ENCODE data around the gene FHOD3.
"Not testable (repeated sequence)": the region's sequence is repeated elsewhere in the genome, so short reads cannot be mapped to it uniquely, and the experiment has no call there.

The FHOD3 gene

DNA sequence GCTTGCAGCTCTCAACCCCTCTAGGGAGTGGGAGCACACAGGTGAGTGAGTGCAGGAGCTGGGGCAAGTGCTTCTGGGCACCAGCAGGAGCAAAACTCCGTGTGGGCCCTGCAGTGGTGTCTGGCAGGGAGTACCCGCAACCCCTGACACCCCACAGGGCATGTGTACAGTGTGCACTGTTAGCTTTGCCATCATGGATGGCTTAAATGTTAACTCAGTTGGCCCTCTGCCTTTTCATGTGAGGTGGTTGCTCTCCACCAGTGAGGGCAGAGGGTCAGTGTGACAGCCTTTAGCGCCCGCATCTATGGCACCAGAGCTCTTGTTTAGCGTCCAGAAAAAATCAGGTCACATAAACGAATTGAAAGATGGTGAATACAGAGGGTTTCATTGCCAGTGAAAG, 438.6 kb downstream of the FHOD3 start:
- Mint-ChIP-seq H3K27ac (no peak overlapping the region), H3K4me1 (no peaks in the 10 kb centered on the region), H3K27me3 (peaks cover 7% of the 10 kb centered on the region), H3K4me3 (no peak overlapping the region), H3K9me3 (peaks cover 0 to 16% of the 10 kb centered on the region in 2 donors)
- DNase-seq, result no peak
- no peak for ATAC-seq

DNA sequence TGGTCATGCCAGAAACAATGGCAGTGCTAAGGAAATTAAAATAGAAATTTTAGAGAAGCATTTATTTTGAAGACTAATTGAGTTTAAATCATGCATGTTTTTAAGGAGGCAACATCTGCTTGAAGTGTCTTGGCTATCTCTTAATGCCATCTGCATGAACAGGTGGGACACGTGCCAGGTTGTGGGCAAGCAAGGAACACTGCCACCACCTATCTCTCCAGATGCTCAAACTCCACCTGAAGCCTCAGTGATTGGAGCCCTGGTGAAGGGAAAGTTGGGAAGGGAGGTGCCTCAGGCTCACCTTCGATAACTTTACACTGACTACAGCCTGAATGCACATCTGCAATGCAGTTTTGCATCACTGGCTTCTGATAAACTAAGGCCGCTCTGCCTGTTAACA, 439.8 kb downstream of the FHOD3 start:
- ATAC-seq (no peak), DNase-seq (no peak)
- H3K27ac Mint-ChIP-seq, result no peak overlapping the region
- peaks cover 13% of the 10 kb centered on the region for H3K27me3 Mint-ChIP-seq
- H3K4me1 Mint-ChIP-seq, result no peaks in the 10 kb centered on the region
- H3K4me3 Mint-ChIP-seq, result no peak overlapping the region
- H3K9me3 Mint-ChIP-seq, result peaks cover 0 to 7% of the 10 kb centered on the region in 2 donors

DNA sequence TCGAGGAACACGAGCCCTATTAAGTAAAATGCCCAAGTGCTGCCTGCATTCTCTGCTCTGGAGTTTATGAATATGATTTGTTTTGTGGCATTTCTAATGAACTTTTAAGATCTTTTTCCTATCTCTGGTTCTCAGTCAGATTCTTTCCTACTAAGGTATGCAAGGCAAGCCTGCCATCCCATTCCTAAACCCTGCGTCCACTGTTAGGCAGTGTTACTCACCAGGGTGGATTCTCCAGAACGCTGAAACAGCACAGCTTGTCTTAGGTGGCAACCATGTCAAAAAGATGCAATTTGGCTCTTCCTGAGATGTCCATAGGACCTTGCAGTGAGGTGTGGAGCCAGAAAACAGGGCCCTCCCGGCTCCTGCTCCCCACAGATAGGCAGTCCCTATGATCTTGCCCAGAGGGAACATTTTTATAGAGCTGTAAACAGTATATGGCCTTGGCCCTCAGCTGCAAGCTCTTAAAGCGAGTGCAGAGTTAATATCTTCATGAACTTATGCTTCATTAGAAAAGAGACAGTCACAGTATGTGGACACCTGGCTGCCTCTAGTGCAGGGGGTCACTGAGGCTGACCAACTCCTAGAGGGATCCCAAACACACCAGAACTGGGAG, 446.9 kb downstream of the FHOD3 start:
- Mint-ChIP-seq H3K4me3 (no peak overlapping the region), H3K4me1 (no peaks in the 10 kb centered on the region), H3K27me3 (peaks cover 8% of the 10 kb centered on the region), H3K27ac (peak overlapping the region in 1 of 2 donors; percentile 81), H3K9me3 (no peaks in the 10 kb centered on the region)
- ATAC-seq, result peak; percentile 26
- DNase-seq, result no peak

DNA sequence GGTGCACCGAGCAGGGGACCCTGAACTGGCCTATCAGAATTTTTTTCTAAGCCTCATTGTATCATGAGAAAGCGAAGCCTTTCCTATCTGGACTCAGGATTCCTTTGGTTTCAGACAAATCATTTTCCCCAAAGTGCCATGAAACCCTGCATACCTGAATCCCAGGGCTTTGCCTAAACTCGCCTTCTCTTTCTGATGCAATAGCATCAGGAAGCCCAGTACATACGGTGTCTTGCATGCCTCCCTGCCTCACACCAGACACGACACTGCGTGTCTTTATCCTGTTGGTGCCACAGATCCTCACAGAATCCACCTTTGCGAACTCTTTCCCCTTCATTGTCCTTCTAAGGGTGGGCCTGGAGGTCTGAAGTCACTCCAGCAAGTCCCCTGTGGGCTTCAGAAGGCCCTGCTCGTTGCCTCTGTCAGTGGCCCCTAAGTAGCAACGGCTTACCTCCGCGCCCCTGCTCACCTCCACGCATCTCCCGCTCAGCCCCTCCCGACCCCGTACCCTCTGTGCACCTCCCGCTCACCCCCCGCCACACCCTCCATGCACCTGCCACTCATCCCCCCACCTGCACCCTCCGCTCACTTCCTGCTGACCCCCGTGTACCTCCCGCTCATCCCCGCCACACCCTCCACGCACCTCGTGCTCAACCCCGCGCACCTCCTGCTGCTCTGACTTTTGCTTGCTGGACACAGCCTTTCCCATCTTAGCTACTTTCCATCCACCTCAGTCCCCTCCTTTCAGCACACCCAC, 447.9 kb downstream of the FHOD3 start:
- Mint-ChIP-seq H3K27ac (peak overlapping the region in 1 of 2 donors; percentile 69), H3K27me3 (peaks cover 9% of the 10 kb centered on the region), H3K4me1 (no peaks in the 10 kb centered on the region), H3K4me3 (no peak overlapping the region), H3K9me3 (no peaks in the 10 kb centered on the region)
- peak; percentile 68 for ATAC-seq
- DNase-seq, result no peak

DNA sequence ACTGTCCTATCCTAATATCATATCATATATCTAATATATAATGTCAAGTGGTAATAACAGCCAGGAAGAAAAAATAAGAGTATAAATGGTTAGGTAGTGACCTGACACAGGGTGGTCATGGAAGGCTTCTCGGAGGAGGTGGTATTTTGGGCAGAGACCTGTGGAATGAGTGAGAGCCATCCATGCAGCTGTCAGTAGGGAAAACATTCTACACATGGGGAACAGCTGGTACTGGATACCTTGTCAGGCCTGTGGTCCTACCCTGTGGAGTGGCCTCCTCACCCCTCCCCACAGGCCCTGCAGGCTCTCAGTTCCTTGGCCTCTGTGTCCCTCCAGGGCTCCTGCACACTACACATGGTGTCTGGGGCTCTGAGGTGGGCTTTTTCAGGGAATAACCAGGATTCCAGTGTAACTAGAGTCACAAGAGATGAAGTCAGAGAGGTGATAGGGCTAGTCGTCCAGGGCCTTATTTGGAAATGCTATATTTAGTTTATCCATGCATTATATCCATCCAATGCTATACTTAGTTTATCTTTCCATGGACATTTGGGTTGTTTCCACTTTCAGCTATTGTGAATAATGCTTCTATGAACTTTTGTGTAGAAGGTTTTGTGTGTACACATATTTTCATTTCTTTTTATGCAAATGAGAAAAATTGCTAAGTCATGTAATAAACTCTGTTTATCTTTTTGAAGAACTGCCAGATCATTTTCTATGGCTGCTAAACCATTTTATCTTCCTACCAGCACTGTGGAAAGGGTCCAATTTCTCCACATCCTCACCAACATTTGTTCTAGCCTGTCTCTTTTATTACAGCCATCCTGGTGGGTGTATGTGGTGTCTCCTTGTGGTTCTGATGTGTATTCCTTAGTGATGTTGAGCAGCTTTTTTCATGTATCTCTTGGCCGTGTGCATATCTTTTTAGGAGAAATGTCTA, 455.7 kb downstream of the FHOD3 start:
- ATAC-seq (no peak), DNase-seq (no peak)
- H3K27me3 Mint-ChIP-seq, result peaks cover 19% of the 10 kb centered on the region
- no peaks in the 10 kb centered on the region for H3K4me1 Mint-ChIP-seq
- no peak overlapping the region for H3K27ac Mint-ChIP-seq
- H3K9me3 Mint-ChIP-seq, result no peaks in the 10 kb centered on the region
- H3K4me3 Mint-ChIP-seq, result no peak overlapping the region

DNA sequence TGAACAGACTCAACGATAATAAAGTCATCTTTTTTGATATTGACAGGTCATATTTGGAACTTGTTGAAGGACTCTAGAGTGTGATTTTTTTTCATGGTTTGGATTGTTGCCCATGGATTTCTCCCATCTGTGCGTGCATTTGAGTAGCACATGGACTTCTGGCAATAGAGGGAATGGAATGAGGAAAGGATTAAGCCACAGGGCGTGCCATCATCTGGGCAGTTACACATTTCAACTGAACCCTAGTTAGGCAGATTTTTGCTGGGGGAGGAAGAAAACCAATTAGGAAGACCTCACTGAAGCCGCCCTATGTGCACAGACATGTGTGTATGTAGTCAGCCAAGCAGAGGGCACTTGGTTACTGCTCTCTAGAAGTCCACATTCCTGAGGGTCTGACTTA, 458.7 kb downstream of the FHOD3 start:
- Mint-ChIP-seq H3K27me3 (peaks cover 18% of the 10 kb centered on the region), H3K27ac (no peak overlapping the region), H3K9me3 (peaks cover 0 to 2% of the 10 kb centered on the region in 2 donors), H3K4me3 (no peak overlapping the region), H3K4me1 (no peaks in the 10 kb centered on the region)
- ATAC-seq (no peak), DNase-seq (no peak)

DNA sequence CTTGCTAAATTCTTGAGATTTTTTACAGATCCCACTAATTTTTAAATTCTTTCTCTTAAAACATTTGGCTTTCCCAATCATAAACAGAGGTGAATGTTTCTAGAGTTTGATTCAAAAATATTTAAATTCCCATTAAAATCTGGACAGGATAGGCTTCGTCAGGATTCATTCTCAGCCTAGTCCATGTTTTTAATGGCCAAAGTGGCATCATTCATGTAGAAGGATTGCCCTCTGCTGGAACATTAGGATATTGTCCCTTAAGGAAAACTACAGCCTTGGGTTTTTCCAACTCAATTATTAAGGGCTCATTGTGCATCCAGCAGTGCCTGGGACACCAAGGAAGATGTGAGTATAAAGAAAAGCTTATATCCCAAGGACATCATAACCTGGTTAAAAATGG, 459.6 kb downstream of the FHOD3 start:
- H3K27ac Mint-ChIP-seq, result no peak overlapping the region
- DNase-seq, result no peak
- no peaks in the 10 kb centered on the region for H3K4me1 Mint-ChIP-seq
- peaks cover 16% of the 10 kb centered on the region for H3K27me3 Mint-ChIP-seq
- no peak for ATAC-seq
- H3K9me3 Mint-ChIP-seq, result peaks cover 0 to 8% of the 10 kb centered on the region in 2 donors
- H3K4me3 Mint-ChIP-seq, result no peak overlapping the region

DNA sequence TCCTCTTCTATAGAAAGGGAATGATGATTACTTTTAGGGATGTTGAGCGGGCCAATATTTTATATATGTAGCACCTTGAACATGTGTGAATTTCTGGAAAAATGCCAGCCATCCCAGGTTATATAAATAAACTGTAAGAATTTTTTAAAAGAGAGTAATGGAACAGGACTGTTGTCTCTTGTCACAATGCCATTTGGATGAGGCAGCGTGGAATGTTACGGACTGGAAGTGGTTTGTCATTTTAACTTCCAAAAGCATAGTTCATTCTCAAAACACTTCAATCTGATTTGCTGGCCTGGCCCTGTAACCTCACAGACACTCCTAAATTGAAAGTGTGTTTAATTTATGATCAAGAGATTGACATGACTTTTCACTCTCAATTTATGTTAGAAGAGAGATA, 460.5 kb downstream of the FHOD3 start:
- Mint-ChIP-seq H3K27me3 (peaks cover 15% of the 10 kb centered on the region), H3K27ac (no peak overlapping the region), H3K4me3 (no peak overlapping the region), H3K9me3 (peaks cover 0 to 8% of the 10 kb centered on the region in 2 donors), H3K4me1 (no peaks in the 10 kb centered on the region)
- ATAC-seq (no peak), DNase-seq (no peak)

DNA sequence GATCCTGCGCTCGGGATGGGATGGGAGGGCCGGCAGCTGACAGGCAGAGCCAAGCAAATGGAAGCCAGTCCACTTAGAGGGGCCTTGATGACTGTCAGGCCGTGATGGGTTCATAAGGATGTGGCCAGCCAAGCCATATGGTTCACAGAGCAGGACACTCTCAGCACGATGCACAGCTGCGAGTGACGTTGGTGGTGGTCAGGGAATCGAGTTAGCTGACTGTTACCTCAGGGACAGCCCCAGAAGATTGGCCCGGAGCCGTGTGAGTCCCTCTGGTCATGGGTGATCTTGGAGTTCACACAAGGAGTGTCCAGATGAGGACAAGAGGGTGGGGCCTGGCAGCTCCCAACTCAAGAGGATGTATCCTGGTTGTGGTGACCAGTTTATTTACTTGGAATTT, 461.1 kb downstream of the FHOD3 start:
- H3K27me3 Mint-ChIP-seq, result peaks cover 15% of the 10 kb centered on the region
- H3K4me1 Mint-ChIP-seq, result no peaks in the 10 kb centered on the region
- no peak overlapping the region for H3K27ac Mint-ChIP-seq
- peaks cover 0 to 8% of the 10 kb centered on the region in 2 donors for H3K9me3 Mint-ChIP-seq
- H3K4me3 Mint-ChIP-seq, result no peak overlapping the region
- no peak for DNase-seq
- no peak for ATAC-seq

DNA sequence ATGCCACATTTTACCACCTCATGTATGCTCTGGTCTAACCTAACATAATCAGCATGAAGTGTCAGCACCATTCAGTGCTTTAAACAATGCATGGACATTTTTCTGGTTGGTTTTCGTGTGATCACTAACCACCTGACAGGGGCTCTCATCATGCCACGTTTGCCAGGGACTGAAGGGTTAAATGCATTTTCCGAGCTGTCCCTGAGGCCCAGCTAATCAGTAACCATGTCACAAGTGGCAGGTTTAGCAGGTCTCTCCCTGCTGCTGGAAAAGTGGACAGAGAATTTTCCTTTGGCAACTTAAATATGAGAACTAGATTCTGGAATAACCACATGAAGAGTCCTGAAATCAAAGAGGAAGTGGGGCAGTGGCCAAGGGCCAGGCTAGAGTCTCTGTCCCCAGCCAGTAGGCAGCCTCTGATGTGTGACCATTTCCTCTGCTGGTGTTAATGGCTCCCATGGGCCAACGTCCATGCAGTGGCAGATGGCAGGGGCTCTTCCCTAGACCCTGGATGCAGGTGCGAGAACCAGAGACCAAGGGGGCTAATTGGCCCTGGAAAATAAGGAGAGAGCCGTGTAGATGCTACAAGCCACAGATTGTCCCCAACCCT, 461.8 kb downstream of the FHOD3 start:
- H3K27me3 Mint-ChIP-seq, result peaks cover 15% of the 10 kb centered on the region
- no peaks in the 10 kb centered on the region for H3K4me1 Mint-ChIP-seq
- DNase-seq, result no peak
- no peak overlapping the region for H3K27ac Mint-ChIP-seq
- ATAC-seq, result no peak
- peaks cover 0 to 8% of the 10 kb centered on the region in 2 donors for H3K9me3 Mint-ChIP-seq
- H3K4me3 Mint-ChIP-seq, result no peak overlapping the region

DNA sequence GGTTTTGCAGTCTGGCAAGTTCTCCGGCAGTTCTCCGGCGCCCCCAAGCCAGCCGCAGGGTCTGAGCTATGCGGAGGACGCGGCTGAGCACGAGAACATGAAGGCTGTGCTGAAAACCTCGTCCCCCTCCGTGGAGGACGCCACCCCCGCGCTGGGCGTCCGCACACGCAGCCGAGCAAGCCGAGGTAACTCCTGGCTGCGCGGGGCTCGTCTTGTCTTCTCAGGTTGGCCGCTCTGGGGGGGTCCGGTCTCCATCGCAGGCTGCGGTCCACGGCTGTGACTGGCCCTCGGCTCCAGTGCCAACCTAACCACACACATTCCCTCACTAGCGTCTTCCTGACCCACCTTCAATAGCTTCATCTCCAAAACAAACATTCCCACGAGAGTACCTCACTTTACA, 463.1 kb downstream of the FHOD3 start:
- Mint-ChIP-seq H3K4me3 (no peak overlapping the region), H3K9me3 (peaks cover 0 to 8% of the 10 kb centered on the region in 2 donors), H3K4me1 (no peaks in the 10 kb centered on the region), H3K27ac (no peak overlapping the region), H3K27me3 (peaks cover 15% of the 10 kb centered on the region)
- ATAC-seq, result no peak
- no peak for DNase-seq

DNA sequence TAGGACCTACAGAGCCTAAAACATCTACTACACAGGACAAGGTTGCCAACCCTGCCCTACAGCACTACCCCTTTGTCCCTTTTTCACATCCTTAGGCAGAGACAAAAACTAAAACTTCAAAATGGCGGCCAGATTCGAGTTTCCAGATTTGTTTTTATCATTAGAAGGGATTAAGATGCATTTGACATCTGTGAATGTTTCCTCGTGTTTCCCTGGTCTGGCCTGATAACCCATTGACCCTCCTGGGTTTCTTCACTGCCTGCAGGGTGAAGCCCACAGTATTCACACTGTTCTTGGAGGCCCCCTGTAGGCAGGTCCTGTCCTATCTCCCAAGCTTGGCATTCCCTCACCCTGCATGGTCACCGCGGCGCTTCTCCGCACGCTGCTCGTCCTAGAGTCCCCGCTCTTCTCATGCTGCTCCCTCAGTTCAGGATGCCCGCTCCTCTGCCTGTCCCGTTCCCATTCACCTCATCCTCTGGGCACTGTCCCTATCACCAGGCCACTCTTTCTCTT, 463.7 kb downstream of the FHOD3 start:
- Mint-ChIP-seq H3K4me3 (no peak overlapping the region), H3K4me1 (no peaks in the 10 kb centered on the region), H3K9me3 (peaks cover 0 to 8% of the 10 kb centered on the region in 2 donors), H3K27ac (no peak overlapping the region), H3K27me3 (peaks cover 15% of the 10 kb centered on the region)
- ATAC-seq (no peak), DNase-seq (no peak)

DNA sequence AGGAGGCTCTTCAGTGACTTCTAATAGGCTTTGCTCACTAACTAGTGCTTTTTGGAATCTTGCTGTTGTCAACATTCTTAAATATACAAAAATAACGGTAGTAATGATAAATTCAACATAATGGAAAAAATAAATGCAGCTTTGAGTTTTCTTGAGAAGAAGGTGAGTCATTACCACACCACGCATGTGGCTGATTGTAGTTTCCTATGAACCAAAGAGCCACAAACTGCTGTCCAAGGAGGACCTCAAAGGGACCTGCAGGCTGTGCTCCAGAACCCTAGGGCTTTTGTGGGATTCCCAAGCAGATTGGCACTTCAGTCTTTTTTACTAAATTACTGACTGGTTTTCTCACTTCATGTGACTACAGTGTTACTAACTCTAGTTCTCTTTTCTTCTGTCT, 464.6 kb downstream of the FHOD3 start:
- ATAC-seq, result no peak
- Mint-ChIP-seq H3K4me1 (no peaks in the 10 kb centered on the region), H3K27ac (no peak overlapping the region), H3K9me3 (peaks cover 0 to 8% of the 10 kb centered on the region in 2 donors), H3K4me3 (no peak overlapping the region), H3K27me3 (peaks cover 15% of the 10 kb centered on the region)
- DNase-seq, result no peak

DNA sequence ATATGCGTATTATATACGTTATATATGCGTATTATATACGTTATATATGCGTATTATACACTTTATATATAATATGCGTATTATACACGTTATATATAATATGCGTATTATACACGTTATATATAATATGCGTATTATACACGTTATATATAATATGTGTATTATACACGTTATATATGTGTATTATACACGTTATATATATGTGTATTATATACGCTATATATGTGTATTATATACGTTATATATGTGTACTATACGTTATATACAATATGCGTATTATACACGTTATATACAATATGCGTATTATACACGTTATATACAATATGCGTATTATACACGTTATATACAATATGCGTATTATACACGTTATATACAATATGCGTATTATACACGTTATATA, 465.5 kb downstream of the FHOD3 start:
- H3K4me3 Mint-ChIP-seq, DNase-seq, H3K27ac Mint-ChIP-seq: not testable (repeated sequence)

DNA sequence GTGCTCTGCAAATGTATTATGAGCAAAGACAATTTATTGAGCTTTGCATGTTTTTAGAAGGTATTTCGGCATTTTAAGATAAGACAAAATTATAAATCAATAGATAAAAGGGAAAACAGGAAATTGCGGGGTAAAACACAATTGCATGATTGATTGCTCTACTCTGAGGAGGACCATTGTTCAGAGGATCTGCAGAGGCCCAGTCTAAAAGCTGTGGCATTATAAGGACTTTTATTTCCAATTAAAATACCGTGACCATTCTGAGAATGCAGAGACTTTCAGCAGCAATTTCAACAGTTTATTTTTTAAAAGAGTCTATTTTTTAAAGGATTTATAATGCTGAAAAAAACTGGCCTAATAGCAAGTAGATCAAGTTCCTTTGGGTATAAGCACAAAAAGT, 469.3 kb downstream of the FHOD3 start:
- peaks cover 8% of the 10 kb centered on the region for H3K27me3 Mint-ChIP-seq
- H3K4me3 Mint-ChIP-seq, result no peak overlapping the region
- no peaks in the 10 kb centered on the region for H3K9me3 Mint-ChIP-seq
- DNase-seq (no peak), ATAC-seq (no peak)
- H3K4me1 Mint-ChIP-seq, result peaks cover 9% of the 10 kb centered on the region
- no peak overlapping the region for H3K27ac Mint-ChIP-seq

More for the DNA sequence above, 465.5 kb downstream of the FHOD3 start:
- ATAC-seq, H3K9me3 Mint-ChIP-seq, H3K4me1 Mint-ChIP-seq: not testable (repeated sequence)
- H3K27me3 Mint-ChIP-seq, result peaks cover 15% of the 10 kb centered on the region

Data from stimulated activated naive CD8-positive, alpha-beta T cell treated with anti-CD3 and anti-CD28 coated beads, Interleukin-15, amount 100 ng/mL, for 72 hours (primary cell).